Fibroblast of pulmonary artery (primary cell): ENCODE measurements around the gene ZNF544.

Source experiments
- DNase-seq: peaks from one replicate; pipeline ENCODE4 v3.0.0-alpha.2; 2010; ENCODE audit warnings: low read depth
- H3K4me3 ChIP-seq: replicated peaks from 2 replicates; pipeline ENCODE4 v1.5.1; 2011; ENCODE audit warnings: low read depth, mild to moderate bottlenecking, control low read depth, low read length, moderate library complexity
- TF ChIP-seq, protein P1 (sequence below): IDR thresholded peaks from 2 replicates; pipeline ENCODE4 v1.5.1; 2011; ENCODE audit warnings: mild to moderate bottlenecking, control low read depth, low read length, inconsistent platforms; ENCODE audit errors: missing control alignments

Gene ZNF544

DNA sequence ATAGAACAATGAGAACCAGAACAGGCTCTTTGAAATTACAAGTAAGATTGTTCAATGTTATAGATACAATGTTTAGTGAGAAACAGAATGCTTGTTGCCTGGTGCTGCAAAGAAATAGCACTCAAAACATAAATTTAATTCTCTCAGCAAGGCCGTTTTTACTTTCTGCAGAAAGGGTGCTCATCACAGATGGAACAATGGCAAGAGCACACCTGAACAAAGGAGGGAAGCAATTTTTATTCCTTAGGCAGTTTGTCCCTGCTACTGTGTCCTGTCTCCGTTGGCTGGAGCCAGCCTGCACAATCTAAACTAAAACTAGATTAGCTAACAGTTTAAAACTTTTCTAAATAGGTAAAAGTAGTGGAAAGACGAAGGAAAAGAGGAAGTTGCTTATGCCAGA is 39.6 kb downstream of the ZNF544 start:
- DNase-seq = no peak
- no peak overlapping the region for H3K4me3 ChIP-seq
- TF ChIP-seq, protein P1, sequence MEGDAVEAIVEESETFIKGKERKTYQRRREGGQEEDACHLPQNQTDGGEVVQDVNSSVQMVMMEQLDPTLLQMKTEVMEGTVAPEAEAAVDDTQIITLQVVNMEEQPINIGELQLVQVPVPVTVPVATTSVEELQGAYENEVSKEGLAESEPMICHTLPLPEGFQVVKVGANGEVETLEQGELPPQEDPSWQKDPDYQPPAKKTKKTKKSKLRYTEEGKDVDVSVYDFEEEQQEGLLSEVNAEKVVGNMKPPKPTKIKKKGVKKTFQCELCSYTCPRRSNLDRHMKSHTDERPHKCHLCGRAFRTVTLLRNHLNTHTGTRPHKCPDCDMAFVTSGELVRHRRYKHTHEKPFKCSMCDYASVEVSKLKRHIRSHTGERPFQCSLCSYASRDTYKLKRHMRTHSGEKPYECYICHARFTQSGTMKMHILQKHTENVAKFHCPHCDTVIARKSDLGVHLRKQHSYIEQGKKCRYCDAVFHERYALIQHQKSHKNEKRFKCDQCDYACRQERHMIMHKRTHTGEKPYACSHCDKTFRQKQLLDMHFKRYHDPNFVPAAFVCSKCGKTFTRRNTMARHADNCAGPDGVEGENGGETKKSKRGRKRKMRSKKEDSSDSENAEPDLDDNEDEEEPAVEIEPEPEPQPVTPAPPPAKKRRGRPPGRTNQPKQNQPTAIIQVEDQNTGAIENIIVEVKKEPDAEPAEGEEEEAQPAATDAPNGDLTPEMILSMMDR = no peak

DNA sequence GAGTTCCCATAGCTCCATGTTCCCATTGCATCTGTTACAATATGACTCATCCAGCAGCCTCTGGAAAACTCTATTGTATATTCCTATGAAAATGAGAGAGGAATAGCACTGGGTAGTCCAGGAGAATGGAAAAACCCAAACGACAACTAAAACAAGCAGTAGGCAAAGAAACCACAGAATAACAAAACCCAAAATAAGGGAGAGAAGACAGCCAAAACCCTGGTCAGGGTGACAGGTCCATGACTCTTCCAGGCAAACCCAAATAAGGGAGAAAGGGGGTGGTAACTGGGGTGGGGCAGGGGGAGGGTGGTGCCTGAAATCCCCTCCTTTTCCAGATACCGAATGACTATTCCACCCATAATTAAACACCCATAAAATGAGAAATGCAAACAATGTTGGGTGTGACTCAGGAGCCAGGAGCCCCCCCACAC is 46.1 kb downstream of the ZNF544 start:
- DNase-seq = peak; percentile 24
- TF ChIP-seq, protein P1 = no peak
- no peak overlapping the region for H3K4me3 ChIP-seq

DNA sequence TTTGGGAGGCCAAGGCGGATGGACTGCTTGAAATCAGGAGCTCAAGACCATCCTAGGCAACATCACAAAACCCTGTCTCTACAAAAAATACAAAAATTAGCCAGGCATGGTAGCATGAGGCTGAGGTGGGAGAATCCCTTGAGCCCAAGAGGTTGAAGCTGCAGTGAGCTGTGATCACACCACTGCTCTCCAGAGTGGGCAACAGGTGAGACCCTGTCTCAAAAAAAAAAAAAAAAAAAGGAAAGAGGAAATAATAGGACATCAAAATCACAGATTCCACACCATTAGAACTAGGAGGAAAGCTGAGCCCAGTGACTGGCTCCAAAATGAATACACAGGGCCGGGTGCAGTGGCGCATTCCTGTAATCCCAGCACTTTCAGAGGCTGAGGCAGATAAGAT is 46.9 kb downstream of the ZNF544 start:
- DNase-seq = no peak
- TF ChIP-seq, protein P1 = no peak
- no peak overlapping the region for H3K4me3 ChIP-seq

DNA sequence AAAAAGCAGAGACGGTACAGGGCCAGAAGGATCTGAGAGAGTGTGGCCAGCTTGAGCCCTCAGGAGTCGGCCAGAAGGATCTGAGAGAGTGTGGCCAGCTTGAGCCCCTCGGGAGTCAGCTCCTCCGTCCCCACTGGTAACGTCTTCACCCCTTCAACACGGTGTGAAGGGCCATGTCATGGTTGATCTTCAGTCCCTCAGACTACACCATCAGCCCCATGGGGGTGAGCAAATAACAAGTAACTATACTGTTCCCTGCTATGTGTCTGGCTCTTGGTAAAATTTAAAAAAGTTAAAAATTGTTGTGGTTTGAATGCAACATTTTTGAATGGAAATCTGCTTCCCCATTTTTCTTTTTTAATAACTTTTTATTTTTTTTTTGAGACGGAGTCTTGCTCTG is 48.5 kb downstream of the ZNF544 start:
- no peak for DNase-seq
- TF ChIP-seq, protein P1 = no peak
- no peak overlapping the region for H3K4me3 ChIP-seq

DNA sequence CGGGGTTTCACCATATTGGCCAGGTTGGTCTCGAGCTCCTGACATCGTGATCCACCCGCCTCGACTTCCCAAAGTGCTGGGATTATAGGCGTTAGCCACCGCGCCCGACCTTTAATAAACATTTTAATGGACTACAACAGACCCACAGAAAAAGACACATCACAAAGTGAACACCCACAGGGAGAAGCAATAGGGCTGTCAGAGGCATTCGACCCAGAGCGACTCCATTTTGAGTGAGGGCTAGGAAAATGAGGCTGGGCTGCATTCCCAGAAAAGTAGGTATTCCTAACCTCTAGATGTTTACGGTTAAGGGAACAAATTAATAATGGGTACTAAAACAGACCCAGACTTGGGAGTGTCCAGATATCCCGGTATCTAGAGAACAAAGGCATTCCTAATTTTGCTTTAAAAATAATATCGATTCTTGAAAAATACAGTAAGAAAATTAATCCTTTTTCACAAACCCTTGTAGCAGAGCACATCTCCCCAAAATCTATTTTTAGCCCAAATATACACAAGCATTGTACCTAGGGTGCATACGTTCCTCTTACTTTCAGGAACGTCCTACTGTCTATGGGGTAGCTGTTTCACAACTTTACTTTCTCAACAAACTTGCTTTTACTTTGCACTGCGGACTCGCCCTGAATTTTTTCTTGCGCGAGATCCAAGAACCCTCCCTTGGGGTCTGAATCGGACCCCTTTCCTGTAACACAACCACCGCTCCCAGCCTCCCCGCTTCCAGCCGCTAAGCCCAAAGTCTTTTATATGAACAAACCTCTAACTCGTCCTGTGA is 49.2 kb downstream of the ZNF544 start:
- peak overlapping the region; percentile 96 for H3K4me3 ChIP-seq
- TF ChIP-seq, protein P1 = no peak
- DNase-seq = no peak

DNA sequence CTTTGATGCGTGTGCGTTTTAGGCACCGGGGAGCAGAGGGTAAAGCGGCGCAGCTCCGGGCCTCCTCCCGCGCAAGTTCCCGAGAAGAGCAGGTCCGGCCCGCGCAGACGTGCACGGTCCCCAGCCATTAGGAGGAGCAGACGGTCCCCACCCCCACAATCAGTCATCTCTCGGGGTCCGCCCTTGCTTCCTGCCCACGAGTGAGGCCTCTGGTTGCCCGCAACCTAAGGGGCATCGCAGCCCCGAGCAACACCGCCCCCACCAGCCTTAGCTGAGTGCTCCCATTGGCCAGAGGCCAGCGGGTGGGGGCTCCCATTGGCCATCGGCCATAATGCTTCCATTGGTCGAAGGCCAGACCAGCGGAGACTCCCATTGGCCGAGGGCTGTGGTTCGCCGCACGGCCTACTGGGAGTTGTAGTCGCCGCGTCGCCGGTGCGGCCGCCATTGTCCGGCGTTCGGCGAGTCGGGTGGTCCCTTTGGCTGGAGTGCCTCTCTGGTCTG is 49.9 kb downstream of the ZNF544 start, which contains the start of gene ZNF8:
Gene ZNF8 (plus strand): TSS at position 415 of the 501 bp plus-strand sequence. CDS start 127 bp downstream, outside the sequence.
- DNase-seq = peak; percentile 99

More for the DNA sequence above, 49.9 kb downstream of the ZNF544 start, which contains the start of gene ZNF8:
- TF ChIP-seq, protein P1 = no peak
- H3K4me3 ChIP-seq = peak within 1 kb of the TSS; percentile 96
